WTC11 (cell line): ENCODE data around the gene ALCAM.

Source experiments
- ATF6 ChIP-seq: sonication (generic); formaldehyde crosslinking; IDR thresholded peaks from 2 replicates; pipeline ENCODE4 v1.8.1; 2023; ENCODE audit warnings: mild to moderate bottlenecking, missing genetic modification reagents
- CREB1 ChIP-seq: sonication (generic); formaldehyde crosslinking; IDR thresholded peaks from 2 replicates; pipeline ENCODE4 v1.8.0; 2023; ENCODE audit warnings: mild to moderate bottlenecking, missing genetic modification reagents
- CTCF ChIP-seq: fragments of 200-600 bp; IDR thresholded peaks from 2 replicates; pipeline ENCODE4 v1.8.0; 2022; ENCODE audit warnings: antibody characterized with exemption
- ESRRA ChIP-seq: sonication (generic); formaldehyde crosslinking; IDR thresholded peaks from 2 replicates; pipeline ENCODE4 v1.8.1; 2022; ENCODE audit warnings: mild to moderate bottlenecking, missing genetic modification reagents, borderline replicate concordance
- FOXK1 ChIP-seq: sonication (generic); formaldehyde crosslinking; IDR thresholded peaks from 2 replicates; pipeline ENCODE4 v1.8.0; 2022; ENCODE audit warnings: mild to moderate bottlenecking, moderate library complexity, missing genetic modification reagents
- GABPB1 ChIP-seq: sonication (generic); formaldehyde crosslinking; IDR thresholded peaks from 2 replicates; pipeline ENCODE4 v1.8.1; 2023; ENCODE audit warnings: mild to moderate bottlenecking, missing genetic modification reagents
- GTF2I ChIP-seq: fragments of 250-450 bp; sonication (Bioruptor Pico); conservative IDR thresholded peaks from 2 replicates; pipeline ENCODE4 v1.4.0; 2021; ENCODE audit warnings: mild to moderate bottlenecking
- MLX ChIP-seq: sonication (generic); formaldehyde crosslinking; IDR thresholded peaks from 2 replicates; pipeline ENCODE4 v1.8.1; 2023; ENCODE audit warnings: mild to moderate bottlenecking, missing genetic modification reagents, moderate library complexity
- NR1H2 ChIP-seq: sonication (generic); formaldehyde crosslinking; IDR thresholded peaks from 2 replicates; pipeline ENCODE4 v1.9.0; 2021; ENCODE audit warnings: mild to moderate bottlenecking, moderate library complexity, missing genetic modification reagents
- PRDM15 ChIP-seq: sonication (generic); formaldehyde crosslinking; IDR thresholded peaks from 2 replicates; pipeline ENCODE4 v1.8.0; 2022; ENCODE audit warnings: missing genetic modification reagents
- ZNF232 ChIP-seq: sonication (generic); formaldehyde crosslinking; IDR thresholded peaks from 2 replicates; pipeline ENCODE4 v1.8.0; 2022; ENCODE audit warnings: mild to moderate bottlenecking, missing genetic modification reagents
- TF ChIP-seq, protein P1 (sequence below): sonication (generic); formaldehyde crosslinking; IDR thresholded peaks from 2 replicates; pipeline ENCODE4 v1.8.1; 2023; ENCODE audit warnings: mild to moderate bottlenecking, moderate library complexity, missing genetic modification reagents
- TF ChIP-seq, protein P2 (sequence below): sonication (generic); formaldehyde crosslinking; IDR thresholded peaks from 2 replicates; pipeline ENCODE4 v1.8.1; 2022; ENCODE audit warnings: mild to moderate bottlenecking, missing genetic modification reagents, moderate library complexity, borderline replicate concordance
- TF ChIP-seq, protein P3 (sequence below): sonication (generic); formaldehyde crosslinking; IDR thresholded peaks from 2 replicates; pipeline ENCODE4 v1.8.0; 2022; ENCODE audit warnings: mild to moderate bottlenecking, missing genetic modification reagents

- TF ChIP-seq, protein P1, sequence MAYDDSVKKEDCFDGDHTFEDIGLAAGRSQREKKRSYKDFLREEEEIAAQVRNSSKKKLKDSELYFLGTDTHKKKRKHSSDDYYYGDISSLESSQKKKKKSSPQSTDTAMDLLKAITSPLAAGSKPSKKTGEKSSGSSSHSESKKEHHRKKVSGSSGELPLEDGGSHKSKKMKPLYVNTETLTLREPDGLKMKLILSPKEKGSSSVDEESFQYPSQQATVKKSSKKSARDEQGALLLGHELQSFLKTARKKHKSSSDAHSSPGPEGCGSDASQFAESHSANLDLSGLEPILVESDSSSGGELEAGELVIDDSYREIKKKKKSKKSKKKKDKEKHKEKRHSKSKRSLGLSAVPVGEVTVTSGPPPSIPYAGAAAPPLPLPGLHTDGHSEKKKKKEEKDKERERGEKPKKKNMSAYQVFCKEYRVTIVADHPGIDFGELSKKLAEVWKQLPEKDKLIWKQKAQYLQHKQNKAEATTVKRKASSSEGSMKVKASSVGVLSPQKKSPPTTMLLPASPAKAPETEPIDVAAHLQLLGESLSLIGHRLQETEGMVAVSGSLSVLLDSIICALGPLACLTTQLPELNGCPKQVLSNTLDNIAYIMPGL (CRISPR knock-in tag), result no peak
- TF ChIP-seq CREB1 (CRISPR knock-in tag), result no peak
- TF ChIP-seq, protein P2, sequence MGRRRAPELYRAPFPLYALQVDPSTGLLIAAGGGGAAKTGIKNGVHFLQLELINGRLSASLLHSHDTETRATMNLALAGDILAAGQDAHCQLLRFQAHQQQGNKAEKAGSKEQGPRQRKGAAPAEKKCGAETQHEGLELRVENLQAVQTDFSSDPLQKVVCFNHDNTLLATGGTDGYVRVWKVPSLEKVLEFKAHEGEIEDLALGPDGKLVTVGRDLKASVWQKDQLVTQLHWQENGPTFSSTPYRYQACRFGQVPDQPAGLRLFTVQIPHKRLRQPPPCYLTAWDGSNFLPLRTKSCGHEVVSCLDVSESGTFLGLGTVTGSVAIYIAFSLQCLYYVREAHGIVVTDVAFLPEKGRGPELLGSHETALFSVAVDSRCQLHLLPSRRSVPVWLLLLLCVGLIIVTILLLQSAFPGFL (CRISPR knock-in tag), result no peak
- no peak for TF ChIP-seq CTCF
- TF ChIP-seq ATF6 (CRISPR knock-in tag), result no peak
- TF ChIP-seq NR1H2 (CRISPR knock-in tag), result no peak
- no peak for TF ChIP-seq ZNF232 (CRISPR knock-in tag)
- TF ChIP-seq GTF2I (CRISPR knock-in tag), result no peak
- TF ChIP-seq, protein P3, sequence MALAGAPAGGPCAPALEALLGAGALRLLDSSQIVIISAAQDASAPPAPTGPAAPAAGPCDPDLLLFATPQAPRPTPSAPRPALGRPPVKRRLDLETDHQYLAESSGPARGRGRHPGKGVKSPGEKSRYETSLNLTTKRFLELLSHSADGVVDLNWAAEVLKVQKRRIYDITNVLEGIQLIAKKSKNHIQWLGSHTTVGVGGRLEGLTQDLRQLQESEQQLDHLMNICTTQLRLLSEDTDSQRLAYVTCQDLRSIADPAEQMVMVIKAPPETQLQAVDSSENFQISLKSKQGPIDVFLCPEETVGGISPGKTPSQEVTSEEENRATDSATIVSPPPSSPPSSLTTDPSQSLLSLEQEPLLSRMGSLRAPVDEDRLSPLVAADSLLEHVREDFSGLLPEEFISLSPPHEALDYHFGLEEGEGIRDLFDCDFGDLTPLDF, result no peak
- no peak for TF ChIP-seq MLX (CRISPR knock-in tag)
- no peak for TF ChIP-seq PRDM15 (CRISPR knock-in tag)
- TF ChIP-seq GABPB1 (CRISPR knock-in tag), result no peak
- no peak for TF ChIP-seq ESRRA (CRISPR knock-in tag)
- no peak for TF ChIP-seq FOXK1 (CRISPR knock-in tag)
Measured at GRCh38 chr3:105582015-105582414, 215.3 kb downstream of the ALCAM start.
